GM19023 (cell line): Measurements from ENCODE around the gene SGPL1.
A peak's percentile ranks its signal among the peaks of the same experiment; 100 is the strongest.
"Not testable (repeated sequence)": the region's sequence is repeated elsewhere in the genome, so short reads cannot be mapped to it uniquely, and the experiment has no call there.

Source experiments
- ATAC-seq: cut with Tn5 transposase; IDR thresholded peaks from one replicate; pipeline ENCODE4 v1.9.1; 2021; ENCODE audit warnings: mild to moderate bottlenecking, moderate library complexity; ENCODE audit not compliant: unreplicated experiment

Gene SGPL1, protein sequence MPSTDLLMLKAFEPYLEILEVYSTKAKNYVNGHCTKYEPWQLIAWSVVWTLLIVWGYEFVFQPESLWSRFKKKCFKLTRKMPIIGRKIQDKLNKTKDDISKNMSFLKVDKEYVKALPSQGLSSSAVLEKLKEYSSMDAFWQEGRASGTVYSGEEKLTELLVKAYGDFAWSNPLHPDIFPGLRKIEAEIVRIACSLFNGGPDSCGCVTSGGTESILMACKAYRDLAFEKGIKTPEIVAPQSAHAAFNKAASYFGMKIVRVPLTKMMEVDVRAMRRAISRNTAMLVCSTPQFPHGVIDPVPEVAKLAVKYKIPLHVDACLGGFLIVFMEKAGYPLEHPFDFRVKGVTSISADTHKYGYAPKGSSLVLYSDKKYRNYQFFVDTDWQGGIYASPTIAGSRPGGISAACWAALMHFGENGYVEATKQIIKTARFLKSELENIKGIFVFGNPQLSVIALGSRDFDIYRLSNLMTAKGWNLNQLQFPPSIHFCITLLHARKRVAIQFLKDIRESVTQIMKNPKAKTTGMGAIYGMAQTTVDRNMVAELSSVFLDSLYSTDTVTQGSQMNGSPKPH

DNA sequence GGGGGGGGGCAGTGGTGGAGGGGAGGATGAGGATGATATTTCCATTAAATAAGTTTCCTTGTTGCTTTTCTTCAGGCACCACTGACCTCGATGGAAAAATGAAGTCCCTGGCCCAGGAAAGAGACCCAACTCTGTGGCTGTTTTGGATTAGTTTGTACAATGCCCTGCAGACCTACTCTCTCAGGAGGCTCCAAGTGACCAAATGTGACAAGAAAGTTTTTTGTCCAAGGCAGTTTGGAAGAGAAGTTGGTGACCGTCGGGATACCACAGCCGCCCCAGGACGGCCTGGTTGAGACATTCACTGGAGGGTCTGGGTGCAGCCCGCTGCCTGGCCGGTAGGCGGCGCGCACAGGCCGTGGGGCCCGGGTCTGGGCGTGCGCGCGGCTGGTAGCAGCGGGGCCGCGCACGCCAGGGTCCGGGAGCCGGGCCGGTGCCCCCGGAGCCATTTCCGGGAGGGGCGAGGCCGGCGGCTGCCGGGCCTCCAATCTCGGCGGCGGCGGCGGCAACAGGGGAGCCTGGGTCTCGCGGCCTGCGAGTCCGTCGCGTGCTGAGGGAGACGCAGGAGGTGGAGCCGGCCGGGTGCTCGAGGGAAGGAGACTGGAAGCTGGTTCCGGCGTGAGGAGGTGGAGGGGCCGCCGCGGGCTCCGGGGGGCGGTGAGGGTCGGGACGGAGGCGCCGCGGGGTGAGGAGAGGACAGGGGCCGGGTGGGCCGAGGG, at the start of gene SGPL1:
TSS of gene SGPL1 (plus strand) at position 445 of the 716 bp plus-strand sequence. CDS start 906 bp downstream, outside the sequence.
- ATAC-seq: peak; percentile 82

DNA sequence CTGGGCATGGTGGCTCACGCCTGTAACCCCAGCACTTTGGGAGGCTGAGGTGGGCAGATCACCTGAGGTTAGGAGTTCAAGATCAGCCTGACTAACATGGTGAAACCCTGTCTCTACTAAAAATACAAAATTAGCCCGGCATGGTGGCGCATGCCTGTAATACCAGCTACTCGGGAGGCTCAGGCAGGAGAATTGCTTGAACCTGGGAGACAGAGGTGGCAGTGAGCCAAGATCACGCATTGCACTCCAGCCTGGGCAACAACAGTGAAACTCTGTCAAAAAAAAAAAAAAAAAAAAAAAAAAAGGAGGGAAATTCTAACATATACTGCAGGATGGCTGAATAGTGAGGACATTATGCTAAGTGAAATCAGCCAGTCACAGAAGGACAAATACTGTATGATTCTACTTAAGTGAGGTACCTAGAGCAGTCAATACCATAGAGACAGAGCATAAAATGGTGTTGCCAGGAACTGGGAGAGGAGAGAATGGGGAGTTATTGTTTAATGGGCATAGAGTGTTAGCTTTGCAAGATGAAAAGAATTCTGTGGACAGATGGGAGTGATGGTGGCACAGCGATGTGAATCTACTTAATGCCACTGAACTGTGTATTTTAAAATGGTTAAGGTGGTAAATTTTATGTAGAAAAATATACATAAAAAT, 47.6 kb upstream of the SGPL1 start:
- not testable (repeated sequence) for ATAC-seq

DNA sequence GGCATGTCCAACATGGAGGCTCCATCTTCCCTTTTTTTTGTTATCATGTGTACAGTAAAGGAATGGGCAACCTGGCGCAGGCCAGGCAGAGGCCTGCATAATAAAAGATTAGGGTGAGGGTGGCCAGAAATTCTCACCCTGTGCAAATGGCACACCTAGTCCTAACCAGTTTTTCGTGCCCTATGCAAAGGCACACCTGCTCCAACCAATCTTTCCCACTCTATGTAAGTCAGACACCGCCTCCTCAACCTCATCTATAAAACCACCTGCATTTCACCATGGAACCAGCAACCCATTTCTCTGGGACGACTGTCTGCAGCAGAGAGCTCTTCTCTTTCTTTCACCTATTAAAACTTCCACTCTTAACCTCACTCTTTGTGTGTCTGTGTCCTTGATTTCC, 46.6 kb upstream of the SGPL1 start:
- ATAC-seq: no peak

DNA sequence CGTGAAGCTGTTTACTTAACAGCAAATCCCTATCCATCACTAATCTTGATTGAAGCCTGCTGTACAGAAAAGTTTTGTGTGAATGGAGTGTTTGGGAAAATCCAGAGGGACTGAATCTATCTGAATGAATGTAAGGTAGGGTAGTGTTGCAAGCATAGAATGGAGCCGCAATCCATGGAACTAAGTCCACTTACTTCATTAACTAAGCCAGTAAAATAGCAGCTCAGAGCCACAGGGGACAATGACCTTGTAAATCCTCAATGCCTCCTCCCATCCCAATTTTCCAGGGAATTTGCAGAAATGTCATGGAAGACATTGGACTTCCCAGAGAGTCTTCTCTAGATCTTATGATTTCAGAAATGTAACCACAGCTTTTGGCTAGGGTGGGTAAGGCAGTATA, 45.7 kb upstream of the SGPL1 start:
- no peak for ATAC-seq

DNA sequence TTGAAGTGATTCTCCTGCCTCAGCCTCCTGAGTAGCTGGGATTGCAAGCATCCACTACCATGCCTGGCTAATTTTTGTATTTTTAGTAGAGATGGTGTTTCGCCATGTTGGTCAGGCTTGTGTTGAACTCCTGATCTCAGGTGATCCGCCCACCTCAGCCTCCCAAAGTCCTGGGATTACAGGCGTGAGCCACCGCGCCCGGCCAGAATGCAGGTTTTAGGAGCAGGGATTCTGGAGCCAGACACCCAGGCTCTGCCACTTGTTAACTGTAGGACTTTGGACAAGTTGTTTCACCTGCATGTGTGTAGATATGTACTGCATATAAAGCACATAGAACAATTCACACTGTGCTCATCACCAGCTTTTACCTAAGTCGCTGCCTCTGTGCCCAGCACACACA, 45.2 kb upstream of the SGPL1 start:
- ATAC-seq: not testable (repeated sequence)

DNA sequence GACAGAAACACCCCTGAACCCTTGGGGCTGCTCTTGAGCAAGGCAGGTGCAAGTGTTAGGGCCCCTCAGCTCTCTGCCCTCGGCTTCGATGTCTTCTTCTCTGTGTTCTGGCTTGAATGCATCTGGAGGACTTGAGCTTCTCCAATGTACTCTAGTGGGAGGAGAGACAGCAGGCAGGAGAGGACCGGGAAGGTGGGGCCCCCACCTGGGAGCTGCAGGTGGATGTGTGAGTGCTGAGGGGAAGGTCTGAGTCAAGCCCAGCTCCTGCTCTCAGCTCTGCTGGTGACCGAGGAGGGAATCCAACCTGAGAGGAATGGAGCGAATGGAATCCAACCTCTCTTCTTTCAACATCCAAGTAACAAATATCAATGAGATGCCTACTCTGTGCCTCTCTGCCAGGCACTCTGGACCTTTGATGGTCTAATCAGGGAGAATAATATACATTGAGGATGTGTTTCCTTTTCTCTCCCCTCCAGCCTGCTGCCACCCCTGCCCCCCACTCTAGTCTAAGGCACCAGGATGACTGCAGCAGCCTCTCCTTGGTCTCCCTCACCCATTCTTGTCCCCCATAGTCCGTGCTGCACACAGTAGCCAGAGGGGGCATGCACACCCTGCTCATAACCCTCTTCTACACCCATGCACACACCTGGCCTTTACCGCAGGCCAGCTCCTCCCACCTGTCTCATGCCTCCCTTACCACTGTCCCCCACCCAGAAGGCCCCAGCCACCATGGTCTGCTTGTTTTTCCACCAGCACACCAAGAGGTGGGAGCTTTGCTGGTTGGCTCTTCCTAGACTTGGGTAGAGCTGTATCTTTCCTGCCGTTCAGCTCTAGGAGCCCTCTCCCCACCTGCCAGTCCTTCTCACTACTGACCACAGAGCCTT, 44.2 kb upstream of the SGPL1 start:
- ATAC-seq: no peak

DNA sequence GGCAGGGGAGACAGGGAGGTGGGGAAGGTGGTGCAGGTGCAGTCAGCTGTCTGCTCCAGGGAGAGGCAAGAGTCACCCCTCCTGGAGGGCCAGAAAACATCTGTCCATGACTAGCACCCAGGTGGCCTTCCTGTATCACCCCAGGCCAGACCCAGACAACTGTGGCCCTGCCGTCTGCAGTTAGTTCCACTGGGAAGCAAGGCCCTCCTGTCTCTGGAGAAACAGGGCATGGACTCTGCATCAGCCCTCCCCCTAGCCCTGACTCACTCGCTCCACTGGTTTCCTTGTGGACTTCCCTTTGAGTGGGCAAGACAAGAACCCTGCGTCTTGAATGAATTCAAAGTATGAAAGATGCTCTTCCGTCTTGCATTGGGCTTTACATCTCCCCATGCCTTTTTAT, 43.1 kb upstream of the SGPL1 start:
- no peak for ATAC-seq

DNA sequence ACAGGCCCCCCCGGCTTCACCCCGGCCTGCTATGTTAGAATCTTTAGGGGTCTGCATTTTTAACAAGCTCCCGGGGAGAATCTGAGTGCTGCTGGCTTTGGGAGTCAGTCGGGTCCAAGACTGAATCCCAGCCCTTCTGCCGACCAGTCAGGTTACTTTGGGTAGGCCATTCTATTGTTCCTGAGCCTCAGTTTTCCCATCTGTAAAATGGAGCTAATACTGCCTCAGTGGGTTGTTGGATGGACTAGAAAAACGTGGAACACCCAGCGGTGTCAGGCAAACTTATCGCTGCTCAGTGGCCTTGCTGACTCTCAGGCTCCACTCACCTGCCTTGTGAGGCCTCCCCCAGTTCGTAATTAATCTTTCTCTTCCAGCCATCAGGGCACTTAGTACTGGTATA, 42.3 kb upstream of the SGPL1 start:
- no peak for ATAC-seq

DNA sequence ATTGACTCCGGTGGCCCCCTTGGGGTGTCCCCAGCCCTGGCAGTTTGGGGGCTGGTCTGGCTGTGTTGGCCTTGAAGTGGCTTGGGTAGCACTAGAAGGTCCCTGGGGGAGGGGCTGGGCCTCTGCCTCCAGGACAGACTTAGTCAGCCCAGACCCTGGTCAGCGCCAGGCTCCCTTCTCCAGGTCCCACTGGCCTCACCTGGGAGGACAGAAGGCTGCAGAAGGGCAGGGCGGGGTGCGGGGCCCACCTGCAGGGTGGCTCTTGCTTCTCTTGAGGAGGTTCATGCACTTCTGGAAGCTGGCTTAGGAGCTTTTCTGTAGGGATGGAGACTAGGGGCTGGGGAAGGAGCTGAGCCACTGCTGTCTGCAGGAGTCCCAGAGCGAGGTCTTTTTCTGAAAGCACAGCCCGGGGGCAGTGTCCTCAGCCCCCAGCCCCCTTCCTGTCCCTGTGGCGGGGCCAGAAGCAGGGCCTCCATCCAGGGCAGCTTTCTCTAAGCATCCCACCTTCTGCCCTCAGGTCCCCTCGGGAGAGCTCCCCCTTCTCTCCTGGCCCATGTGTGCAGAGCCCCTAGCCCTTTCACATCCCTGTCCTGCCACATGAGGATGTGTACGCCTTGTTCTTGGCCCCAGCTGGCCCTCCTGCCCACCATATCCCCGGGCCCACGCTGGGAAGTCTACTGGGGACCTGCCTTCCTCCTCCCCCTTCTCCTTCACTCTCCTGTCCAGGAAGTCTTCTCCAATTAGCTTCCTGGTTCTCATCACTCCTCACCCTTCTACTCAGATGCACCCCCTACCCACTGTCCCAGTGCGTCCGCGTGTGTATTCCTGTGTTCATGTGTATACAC, 41.6 kb upstream of the SGPL1 start:
- no peak for ATAC-seq

DNA sequence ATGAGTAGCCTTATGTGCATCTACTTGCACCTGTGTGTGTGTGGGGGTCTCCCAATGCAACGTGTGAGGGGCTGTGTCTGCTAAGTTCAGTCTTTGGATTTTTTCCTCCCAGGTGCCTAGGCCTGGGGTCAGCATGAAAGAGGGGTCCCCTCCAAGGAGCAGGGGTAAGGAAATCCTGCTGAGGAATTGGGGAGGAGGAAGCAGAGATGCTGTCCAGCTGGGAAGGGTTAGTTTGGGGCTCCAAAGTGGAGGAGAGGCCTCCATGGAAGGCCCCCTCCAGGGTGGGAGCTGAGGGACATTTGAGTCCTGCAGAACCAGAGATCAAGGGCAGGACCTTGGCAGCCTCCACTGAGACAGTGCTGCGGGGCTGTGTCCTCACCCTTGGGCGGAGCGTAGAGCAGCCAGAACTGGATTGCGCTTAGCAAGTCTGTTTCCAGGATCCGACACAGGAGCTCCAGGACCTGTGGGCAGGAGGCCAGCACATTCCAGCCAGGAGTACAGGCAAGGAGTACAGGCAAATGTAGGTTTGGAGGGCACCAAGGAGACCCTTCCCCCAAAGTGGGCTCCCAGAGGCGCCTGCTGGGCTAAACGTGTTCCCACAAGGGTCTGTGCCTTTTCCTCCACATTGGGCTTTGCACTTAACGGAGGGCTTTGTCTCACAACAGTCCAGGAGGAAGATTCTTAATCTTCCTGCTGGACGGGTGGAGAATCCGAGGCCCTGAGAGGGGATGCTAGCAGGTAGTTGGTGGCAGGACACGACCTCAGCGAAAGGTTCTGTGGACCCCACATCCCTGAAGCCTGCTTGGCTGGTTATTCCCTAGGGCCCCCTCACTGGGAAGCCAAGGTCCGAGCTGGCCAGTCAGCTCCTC, 40.7 kb upstream of the SGPL1 start:
- ATAC-seq: no peak

DNA sequence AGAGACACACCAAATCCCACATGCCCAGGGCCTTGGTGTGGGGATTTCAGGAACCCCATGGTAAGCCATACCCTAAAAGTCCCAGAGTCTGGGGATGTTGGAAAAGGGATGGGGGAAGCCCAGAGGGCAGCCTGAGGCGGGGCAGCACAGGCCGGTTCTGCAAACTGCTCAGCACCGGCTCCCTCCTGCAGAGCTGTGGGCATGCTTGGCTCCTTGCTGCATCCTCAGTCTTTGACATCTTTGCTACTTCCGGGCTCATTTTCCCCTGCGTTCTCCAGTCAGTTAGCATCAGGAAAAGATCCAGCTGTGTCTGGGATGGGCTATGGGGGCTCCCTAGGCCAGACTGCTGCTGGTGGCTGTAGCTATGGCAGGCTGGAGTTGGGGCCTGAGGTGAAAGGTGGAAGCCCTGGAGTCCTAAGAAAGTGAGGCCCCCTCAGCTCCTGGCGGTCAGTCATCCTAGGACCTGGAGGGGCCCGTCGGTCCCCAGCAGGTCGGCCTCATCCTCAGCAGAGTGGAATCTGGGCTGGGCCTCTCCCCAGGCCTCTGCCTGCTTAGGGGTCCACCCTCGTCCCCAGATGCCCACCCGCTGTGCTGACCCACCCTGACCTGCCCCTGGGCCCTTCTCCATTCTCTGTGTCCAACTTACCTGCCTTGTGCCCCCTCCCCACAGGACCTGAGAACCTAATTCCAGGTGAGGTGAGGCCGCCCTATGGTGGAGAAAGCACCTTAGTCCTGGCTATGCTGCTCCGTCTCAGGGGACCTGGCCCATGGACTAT, 39.9 kb upstream of the SGPL1 start:
- ATAC-seq: no peak

DNA sequence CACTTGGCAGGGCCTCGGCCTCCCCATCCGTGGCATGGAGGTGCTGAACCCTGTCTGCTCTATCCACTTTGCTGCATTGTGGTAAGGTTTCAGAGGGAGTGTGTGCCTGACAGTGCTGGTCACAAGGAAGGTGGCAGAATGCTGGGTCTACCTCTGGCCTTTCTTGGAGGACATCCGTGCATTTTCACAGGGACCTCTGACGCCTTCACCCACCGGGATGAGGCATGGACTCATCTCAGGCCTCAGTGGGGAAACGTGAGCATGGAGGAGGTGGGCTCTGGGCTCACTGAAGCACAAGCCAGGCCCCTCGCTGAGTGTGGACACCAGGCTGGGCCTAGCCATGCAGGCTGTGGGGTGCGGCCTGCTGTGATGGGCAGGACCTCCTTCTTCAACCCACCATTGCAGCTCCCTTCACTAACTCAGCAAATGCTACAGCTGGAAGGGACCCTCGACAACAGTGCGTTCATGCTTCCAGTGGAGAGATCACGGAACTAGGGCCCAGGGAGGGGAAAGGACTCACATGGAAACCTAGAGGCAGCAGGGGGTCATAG, 39.2 kb upstream of the SGPL1 start:
- no peak for ATAC-seq

DNA sequence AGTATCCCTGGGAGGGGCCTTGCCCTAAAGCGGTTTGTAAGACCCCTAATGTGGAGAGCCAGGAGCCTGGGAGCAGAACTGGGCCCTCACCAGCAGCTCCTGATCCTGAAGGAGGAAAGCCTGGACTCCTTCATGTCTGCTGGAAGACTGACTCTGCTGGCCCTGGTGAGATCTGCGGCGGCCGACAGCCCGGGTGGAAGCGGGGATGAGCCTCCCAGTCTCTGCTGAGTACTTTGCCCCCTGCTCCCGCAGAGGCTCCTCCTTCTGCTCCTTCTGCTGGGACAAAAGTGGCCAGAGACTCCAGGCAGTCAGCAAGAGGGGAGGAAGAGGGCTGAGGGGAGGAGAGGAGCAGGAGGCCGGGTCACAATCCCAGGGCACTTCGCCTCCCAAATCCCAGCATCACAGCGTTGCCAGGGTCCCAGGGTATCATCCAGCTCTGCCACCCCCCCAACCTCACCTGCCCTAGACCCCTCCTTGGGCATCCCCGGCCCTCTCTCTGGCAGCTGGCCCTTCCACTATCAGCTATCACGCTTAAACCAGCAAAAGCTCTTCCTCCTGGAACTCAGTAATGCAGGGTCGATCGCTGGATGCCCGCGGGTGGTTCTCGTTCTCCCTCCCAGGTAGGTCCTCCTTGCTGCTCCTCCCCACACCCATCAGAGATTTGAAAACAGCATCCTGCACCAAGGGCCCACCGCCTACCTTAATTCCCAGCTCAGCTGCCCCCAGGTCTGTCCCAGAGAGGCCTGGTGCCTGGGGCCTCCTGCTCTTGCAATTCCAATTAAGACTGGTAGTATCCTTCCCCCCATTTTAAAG, 38.5 kb upstream of the SGPL1 start:
- ATAC-seq: no peak

DNA sequence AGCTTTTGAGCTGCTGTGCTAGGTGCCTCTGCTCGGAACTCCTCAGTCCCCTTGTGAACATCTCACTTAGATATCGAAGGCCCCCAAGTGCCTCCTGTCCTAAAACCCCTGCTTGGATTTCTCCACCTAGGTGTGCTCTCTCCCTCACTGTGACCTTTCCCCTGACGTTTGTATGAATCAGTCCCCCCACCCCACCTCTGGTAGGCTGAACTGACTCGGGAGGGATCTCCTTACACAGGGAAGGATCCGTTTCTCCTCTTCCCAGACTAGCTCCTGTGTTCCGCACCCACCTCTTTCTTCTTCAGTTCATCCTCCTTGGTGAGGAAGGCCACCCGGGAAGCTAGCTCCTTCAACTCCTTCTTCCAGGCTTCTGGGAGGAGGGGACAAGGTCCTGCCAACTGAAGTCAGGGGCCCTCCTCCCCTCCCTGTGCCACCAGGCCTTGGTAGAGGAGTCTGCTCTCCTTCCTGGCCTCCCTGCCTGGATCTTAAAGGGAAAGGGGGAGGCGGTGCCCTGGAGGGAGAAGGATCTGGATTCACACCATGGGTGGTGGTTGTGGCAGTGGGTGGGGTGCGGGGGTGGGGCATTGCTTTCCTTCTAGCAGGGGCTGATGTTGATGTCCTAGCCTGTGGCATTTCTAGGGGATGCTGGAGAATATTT, 37.4 kb upstream of the SGPL1 start:
- ATAC-seq: no peak

DNA sequence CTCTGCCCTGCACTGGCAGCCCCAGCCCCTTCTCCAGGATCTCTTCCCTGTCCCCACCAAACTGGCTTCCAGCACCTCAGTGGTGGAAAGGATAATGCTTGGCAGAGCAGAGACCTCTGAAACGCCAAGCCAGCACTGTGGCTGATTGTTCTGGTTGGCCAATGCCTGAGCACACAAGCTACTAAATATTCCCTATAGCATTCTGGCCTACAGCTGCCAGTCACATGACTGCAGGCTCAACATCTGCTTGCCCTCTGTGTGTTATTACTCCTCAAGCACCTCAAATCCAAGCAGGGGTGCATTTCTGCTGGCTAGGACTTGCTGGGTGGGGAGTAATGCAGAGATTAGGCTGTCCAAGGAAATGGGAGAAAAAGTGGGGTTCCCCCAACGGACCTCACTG, 36.7 kb upstream of the SGPL1 start:
- ATAC-seq: no peak
